Esophagus muscularis mucosa (tissue), 4 donors: ENCODE measurements around the gene NKAIN4.

Experiments used
- EP300 ChIP-seq: sonication (generic); formaldehyde crosslinking; IDR thresholded peaks from one replicate; pipeline ENCODE4 v1.6.1; 2017; ENCODE audit warnings: antibody characterized with exemption
- POLR2A ChIP-seq: fragments of 450-650 bp; IDR thresholded peaks from one replicate; pipeline ENCODE4 v1.6.1; 2017; ENCODE audit warnings: antibody characterized with exemption, moderate library complexity, mild to moderate bottlenecking, low read depth
- POLR2AphosphoS5 ChIP-seq, 2 donors: sonication (generic); formaldehyde crosslinking; IDR thresholded peaks; one replicate each; pipeline ENCODE4 v1.6.1; 2017; ENCODE audit warnings: antibody characterized with exemption in 2 of 2
- TF ChIP-seq, protein P1 (sequence below), 3 experiments: fragments of 200-600 bp in 2 of 3; fragments of 450-650 bp in 1 of 3; sonication (generic) in 2 of 3; IDR thresholded peaks; one replicate each; pipeline ENCODE4 v1.5.1; 2017 to 2019; ENCODE audit warnings: antibody characterized with exemption in 3 of 3, mild to moderate bottlenecking in 2 of 3, moderate library complexity in 1 of 3

DNA sequence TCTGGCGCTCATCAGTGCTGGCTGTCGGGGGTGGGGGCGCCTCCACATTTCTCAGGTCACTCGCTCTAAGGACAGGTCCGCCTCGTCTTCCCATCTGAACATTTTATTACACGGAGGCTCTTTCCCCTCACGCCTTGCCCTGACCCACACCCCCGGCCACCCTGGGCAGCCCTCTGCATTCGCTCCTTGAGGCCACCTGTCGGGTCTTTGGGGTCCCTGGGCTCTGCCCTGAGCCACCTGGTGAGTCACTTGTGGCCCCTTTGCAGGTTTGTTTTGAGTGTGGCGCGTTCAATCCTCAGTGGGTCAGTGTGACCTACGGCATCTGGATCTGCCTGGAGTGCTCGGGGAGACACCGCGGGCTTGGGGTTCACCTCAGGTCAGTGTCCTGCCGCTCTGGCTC lies 21.6 kb upstream of the NKAIN4 start:
- no peak for TF ChIP-seq POLR2A
- TF ChIP-seq POLR2AphosphoS5 (IDR thresholded peaks at IDR 0.05), result no peak
- TF ChIP-seq, protein P1, sequence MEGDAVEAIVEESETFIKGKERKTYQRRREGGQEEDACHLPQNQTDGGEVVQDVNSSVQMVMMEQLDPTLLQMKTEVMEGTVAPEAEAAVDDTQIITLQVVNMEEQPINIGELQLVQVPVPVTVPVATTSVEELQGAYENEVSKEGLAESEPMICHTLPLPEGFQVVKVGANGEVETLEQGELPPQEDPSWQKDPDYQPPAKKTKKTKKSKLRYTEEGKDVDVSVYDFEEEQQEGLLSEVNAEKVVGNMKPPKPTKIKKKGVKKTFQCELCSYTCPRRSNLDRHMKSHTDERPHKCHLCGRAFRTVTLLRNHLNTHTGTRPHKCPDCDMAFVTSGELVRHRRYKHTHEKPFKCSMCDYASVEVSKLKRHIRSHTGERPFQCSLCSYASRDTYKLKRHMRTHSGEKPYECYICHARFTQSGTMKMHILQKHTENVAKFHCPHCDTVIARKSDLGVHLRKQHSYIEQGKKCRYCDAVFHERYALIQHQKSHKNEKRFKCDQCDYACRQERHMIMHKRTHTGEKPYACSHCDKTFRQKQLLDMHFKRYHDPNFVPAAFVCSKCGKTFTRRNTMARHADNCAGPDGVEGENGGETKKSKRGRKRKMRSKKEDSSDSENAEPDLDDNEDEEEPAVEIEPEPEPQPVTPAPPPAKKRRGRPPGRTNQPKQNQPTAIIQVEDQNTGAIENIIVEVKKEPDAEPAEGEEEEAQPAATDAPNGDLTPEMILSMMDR (IDR thresholded peaks at IDR 0.05), result no peak
- no peak for TF ChIP-seq EP300
